Caco-2 (cell line): Measurements from ENCODE around the gene ODAD2. TPM values are rescaled to one million over a fixed set of nuclear protein-coding genes. Genes with fewer than 3 reads are reported as not detected.

Experiments used
- BruUV-seq: library from RNA; stranded (reverse); fragments of 400-500 nt; replicated peaks from 2 replicates; lab custom pipeline; 2021; lab: Mats Ljungman, UMichigan
- CTCF ChIA-PET: fragments of 300-600 bp; sonication (Branson Sonifier 250); formaldehyde crosslinking; loops from one replicate; lab custom pipeline; 2022; ENCODE audit warnings: antibody characterized with exemption; lab: Charles Lee
- POLR2A ChIA-PET: fragments of 300-600 bp; sonication (Branson Sonifier 250); formaldehyde crosslinking; loops from one replicate; lab custom pipeline; 2022; ENCODE audit warnings: antibody characterized with exemption; lab: Charles Lee
- DNase-seq, 2 experiments: peaks; one replicate each; pipeline versions ENCODE4 v3.0.0 to v3.0.0-alpha.2; 2020 to 2022
- H3K27me3 ChIP-seq: replicated peaks from 2 replicates; pipeline ENCODE4 v1.6.0; 2011; ENCODE audit warnings: low read length; ENCODE audit not compliant: control insufficient read depth, insufficient read depth
- H3K36me3 ChIP-seq: 2 replicates; pipeline ENCODE4 v1.5.1; 2011; ENCODE audit warnings: low read length; ENCODE audit not compliant: control insufficient read depth, insufficient read depth
- H3K4me1 ChIP-seq: fragments of 250-450 bp; sonication (Bioruptor Pico); 2 replicates; pipeline ENCODE4 v1.5.1; 2020; ENCODE audit warnings: mild to moderate bottlenecking
- H3K4me3 ChIP-seq: 2 replicates; pipeline ENCODE4 v1.5.1; 2011; ENCODE audit warnings: low read depth, mild to moderate bottlenecking, control low read depth, low read length
- H3K9me3 ChIP-seq: fragments of 250-450 bp; sonication (Bioruptor Pico); 2 replicates; pipeline ENCODE4 v1.5.1; 2020; ENCODE audit warnings: mild to moderate bottlenecking, moderate library complexity
- H3K27ac Mint-ChIP-seq: one replicate; pipeline ENCODE4 v1.8.0; 2022; ENCODE audit warnings: mixed read lengths; ENCODE audit not compliant: unreplicated experiment
- H3K27me3 Mint-ChIP-seq: one replicate; pipeline ENCODE4 v1.8.0; 2022; ENCODE audit warnings: mixed read lengths; ENCODE audit not compliant: insufficient read depth, unreplicated experiment
- H3K36me3 Mint-ChIP-seq: one replicate; pipeline ENCODE4 v1.8.0; 2022; ENCODE audit warnings: mild to moderate bottlenecking, mixed read lengths; ENCODE audit not compliant: insufficient read depth, unreplicated experiment
- H3K4me1 Mint-ChIP-seq: one replicate; pipeline ENCODE4 v1.8.0; 2022; ENCODE audit warnings: low read depth, mixed read lengths; ENCODE audit not compliant: unreplicated experiment
- H3K4me3 Mint-ChIP-seq: one replicate; pipeline ENCODE4 v1.8.0; 2022; ENCODE audit warnings: mild to moderate bottlenecking, moderate library complexity, mixed read lengths; ENCODE audit not compliant: unreplicated experiment
- H3K9me3 Mint-ChIP-seq: one replicate; pipeline ENCODE4 v1.8.0; 2022; ENCODE audit warnings: mixed read lengths; ENCODE audit not compliant: unreplicated experiment
- CTCF ChIP-seq, 2 experiments: fragments of 200-600 bp in 1 of 2; IDR thresholded peaks; 1 replicate in 1 of 2; 2 replicates in 1 of 2; pipeline versions ENCODE4 v1.5.1 to v1.8.0; 2011 to 2022; ENCODE audit warnings: antibody characterized with exemption in 1 of 2, control low read depth in 1 of 2, inconsistent platforms in 1 of 2, low read depth in 1 of 2, low read length in 1 of 2, mild to moderate bottlenecking in 1 of 2, moderate library complexity in 1 of 2; ENCODE audit not compliant: insufficient read depth in 1 of 2, severe bottlenecking in 1 of 2, unreplicated experiment in 1 of 2
- intact Hi-C: fragments of 100-400 bp; cut with micrococcal nuclease; formaldehyde crosslinking; loops from one replicate; pipeline ENCODE4 v1.10.0; 2022; ENCODE audit not compliant: unreplicated experiment
- total RNA-seq: library from RNA; stranded (reverse); gene quantifications from 2 replicates; pipeline ENCODE4 v1.2.3, GENCODE V29; 2022

ODAD2 gene
- total RNA-seq, 1 experiment from 2014 or later, result not detected

- Mint-ChIP-seq H3K9me3 (no peaks in the 10 kb centered on the region), H3K36me3 (no peaks in the 10 kb centered on the region), H3K27ac (no peak overlapping the region), H3K4me3 (no peak overlapping the region), H3K4me1 (no peaks in the 10 kb centered on the region), H3K27me3 (peaks cover 35% of the 10 kb centered on the region)
- CTCF ChIA-PET, result interaction anchor here (0.7 kb wide), 1 partner anchor 367 kb away, joined by 4 read pairs; no protein-coding TSS in a partner anchor
- Histone ChIP-seq H3K36me3 (no peaks in the 10 kb centered on the region), H3K4me3 (no peak overlapping the region), H3K9me3 (0 out of 2 replicates have a peak, but pooled peaks cover 3% of the 10 kb centered on the region), H3K27me3 (no peaks in the 10 kb centered on the region; the same call in 1 of the 2 replicates), H3K4me1 (no peaks in the 10 kb centered on the region)
- intact Hi-C loops, result no loop called here
- TF ChIP-seq CTCF (IDR thresholded peaks at IDR 0.05; ENCODE audit: insufficient read depth in 1 of 2, low read depth in 1 of 2, low read length in 1 of 2, severe bottlenecking in 1 of 2, unreplicated experiment in 1 of 2), result no peak
- POLR2A ChIA-PET, result no interaction called here
- no peak for DNase-seq
- BruUV-seq, result no TSS peak
Measured at GRCh38 chr10:27770181-27770580, 228.7 kb downstream of the ODAD2 start.
